ENCODE data around the gene MLEC.

Gene MLEC

DNA sequence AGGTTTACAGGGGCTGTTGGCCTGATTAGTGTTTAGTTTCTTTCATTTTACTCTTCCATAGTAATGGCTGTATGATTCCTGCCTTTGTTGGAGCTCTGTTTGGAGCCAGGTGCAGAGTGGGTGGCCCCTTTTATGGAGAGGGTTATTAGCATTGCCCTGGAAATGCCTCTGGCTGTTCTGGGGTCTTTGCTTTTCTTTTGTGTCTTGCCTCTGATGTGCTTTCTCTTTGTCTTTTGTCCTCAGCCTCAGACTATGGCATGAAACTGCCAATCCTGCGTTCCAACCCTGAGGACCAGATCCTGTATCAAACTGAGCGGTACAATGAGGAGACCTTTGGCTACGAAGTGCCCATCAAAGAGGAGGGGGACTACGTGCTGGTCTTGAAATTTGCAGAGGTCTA is 6.9 kb downstream of the MLEC start:
- DNase-seq: no peak

DNA sequence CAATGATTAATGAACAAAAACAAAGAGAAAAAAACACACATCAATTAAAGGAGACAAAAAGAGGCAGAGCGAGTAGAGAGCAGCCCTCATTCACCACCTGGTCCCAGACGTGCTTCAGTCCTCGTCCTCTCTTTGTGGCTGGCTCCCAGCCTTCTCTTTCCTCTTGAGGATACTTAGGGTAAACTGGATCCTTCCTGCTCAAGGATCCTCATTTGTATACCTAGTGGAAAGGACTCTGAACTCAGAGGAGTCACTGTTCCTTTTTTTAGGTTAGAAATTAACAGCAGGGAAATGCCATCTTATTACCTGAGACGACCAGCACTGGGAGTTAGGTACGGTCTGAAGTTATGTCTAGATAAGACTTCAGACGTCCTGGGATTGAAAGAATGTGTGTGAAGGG is 9.7 kb downstream of the MLEC start:
- DNase-seq: no peak

DNA sequence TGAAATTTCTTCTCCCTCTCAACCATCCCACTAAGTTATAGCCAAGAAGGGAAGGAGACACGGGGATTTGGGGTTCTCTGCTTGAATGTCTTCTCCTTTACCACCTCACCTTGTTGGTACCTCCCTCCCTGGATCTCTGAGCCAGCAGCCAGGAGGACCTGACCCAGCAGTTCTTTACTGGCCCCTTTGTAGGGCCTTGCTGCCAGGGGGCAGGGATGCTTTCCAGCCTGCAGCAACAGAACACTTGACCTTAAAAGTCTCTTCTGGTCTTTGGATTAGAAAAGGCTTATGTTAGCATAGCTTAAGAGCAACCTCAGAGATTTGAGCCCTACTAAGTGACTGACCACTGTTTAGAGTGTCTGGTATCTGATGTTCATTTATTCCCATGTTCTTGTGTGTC is 10.4 kb downstream of the MLEC start:
- no peak for DNase-seq

DNA sequence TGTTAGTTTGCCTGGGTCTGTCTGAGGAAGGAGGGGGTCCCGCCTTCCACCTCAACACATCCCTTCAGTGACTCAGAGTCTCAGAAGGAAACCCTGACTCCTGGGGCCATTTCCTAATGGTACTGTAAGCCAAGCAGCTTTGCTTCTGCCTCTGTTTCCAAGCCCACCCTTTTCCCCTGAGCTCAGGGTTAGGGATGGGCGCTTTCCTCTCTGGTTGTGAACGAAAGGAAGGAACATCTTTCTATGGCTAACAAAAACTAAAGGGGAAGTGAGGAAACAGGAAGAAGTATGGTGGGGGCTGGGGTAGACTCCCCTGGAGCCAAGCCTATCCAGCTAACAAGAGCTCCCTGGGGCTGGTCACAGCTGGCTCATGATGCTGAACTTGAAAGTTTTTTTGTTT is 11.7 kb downstream of the MLEC start:
- DNase-seq: no peak

DNA sequence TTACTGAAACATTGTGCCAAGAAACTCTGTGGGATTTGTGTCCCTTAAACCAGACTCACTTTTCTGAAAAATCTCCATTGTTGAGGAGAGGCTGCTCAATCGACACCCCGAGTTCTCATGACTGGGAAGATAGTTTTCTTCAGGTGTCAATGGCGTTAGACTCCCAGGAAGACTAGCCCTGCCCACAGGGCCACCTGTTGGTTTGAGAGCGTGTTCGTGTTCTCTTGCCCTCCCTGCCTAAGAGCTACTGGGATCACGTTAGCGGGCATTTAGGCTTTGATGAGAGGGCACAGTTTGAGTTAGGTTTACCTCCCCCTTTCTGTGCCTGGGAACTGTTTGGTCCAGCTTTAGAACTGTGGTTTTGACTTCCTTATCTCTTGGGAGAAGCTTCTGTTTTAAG is 12.6 kb downstream of the MLEC start:
- DNase-seq: no peak

DNA sequence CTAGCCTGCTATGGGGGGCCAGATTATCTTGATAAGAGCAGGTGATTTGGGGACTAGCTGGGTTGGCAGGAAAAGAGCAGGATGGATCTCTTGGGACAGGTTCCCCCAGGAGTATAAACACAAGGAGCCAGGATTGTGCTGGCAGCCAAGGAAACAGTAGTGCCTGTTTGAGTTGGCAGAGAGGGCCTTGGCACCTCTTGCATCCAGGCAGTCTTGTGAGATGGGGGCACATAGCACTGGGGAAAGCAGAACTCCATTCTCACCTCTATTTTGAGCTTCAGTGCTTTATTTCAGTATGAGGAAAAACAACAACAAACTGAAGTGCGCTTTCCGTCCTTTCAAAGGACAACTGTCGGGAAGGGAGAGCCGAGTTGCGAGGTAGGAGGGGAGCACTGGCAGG is 13.9 kb downstream of the MLEC start:
- DNase-seq: no peak

DNA sequence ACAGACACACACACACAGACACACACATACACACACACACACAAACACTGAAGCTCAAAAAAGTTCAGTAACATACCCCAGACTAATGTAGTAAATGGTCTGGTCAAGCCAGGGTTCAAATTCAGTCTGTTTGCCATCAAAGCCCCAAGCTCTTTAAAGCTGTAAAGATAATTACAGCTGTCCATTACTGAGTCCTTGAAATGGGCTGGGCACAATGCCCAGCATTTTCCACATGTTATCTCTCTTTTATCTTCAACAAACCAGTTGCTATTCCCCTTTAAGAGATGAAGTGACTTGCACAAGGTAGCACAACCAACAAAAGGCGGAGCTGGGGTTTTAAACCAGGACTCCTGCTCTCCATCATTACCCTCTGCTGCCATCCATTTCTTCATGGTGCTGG is 15.7 kb downstream of the MLEC start:
- no peak for DNase-seq

GRCh38 chr12:120703311-120703942 is 16.5 kb downstream of the MLEC start:
- DNase-seq: no peak

GRCh38 chr12:120705618-120706017 is 18.7 kb downstream of the MLEC start:
- DNase-seq: no peak

- no peak for DNase-seq
These were observed 19.1 kb downstream of the MLEC start for GRCh38 chr12:120706029-120706428.

DNA sequence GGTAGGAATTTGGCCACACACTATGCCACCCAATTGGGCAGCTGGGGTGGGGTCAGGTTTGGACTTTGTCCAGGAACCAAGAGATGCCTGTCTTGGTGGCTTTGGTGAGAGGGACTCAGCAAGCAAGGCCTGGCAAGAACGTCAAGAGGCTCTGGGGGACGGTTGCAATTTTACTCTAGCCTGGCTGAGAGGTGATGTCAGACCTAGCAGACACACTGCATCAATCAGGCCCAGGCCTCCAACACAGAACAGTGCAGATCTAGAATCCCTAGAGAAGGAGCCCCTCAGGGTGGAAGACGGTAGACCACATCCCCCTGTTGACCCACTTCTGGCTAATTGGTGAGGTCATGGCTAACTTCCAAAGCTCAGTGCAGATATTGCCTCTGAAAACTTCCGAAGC is 21.7 kb downstream of the MLEC start:
- DNase-seq: peak; percentile 71

- DNase-seq: peak; percentile 90
These were observed 23.3 kb downstream of the MLEC start, which contains the start of gene UNC119B for GRCh38 chr12:120710031-120710804. UNC119B (plus strand) TSS chr12:120710458; CDS start chr12:120710475, 17 bp downstream.

DNA sequence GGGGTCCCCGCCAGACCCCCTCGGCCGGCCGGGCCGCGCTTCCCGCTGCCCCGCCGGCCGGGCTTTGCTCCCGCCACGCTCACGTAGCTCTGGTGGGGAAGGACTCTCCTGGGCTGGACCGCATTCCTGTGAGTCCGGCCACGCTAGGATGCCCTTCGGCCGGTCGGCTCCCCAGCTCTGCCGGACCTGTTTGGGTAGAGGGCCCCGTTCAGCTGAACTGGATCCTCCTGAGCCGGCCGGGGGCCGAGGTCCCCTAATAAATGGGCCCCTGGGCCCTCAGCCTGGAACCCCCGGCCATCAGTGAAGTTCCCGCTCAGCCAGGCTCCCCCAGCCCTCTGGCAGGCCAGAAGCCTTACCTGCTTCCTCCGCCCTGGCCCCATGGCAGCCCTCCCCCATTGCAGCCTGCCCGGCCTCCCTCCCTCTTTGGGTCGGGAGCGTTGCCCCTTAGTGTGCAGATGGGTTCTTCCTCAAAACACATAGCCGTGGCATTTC is 23.9 kb downstream of the MLEC start:
- peak; percentile 71 for DNase-seq

GRCh38 chr12:120711411-120711810 is 24.5 kb downstream of the MLEC start:
- no peak for DNase-seq

DNA sequence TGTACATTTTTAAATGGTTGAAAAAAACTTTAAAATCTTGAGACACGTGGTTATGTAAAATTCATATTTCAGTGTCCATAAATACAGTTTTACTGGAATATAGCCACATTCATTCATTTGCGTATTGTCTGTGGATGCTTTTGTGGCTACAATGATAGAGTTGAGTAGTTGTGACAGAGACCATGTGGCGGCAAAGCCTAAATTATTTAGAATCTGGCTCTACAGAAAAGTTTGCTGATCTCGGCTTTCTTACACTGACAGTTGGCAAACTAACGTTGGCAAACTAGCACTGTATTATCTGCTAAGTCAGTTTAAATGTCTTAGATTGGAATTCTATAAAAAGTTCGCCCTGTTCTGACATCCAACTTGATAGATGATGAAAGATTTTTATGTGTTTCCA is 25.7 kb downstream of the MLEC start:
- DNase-seq: no peak

DNA sequence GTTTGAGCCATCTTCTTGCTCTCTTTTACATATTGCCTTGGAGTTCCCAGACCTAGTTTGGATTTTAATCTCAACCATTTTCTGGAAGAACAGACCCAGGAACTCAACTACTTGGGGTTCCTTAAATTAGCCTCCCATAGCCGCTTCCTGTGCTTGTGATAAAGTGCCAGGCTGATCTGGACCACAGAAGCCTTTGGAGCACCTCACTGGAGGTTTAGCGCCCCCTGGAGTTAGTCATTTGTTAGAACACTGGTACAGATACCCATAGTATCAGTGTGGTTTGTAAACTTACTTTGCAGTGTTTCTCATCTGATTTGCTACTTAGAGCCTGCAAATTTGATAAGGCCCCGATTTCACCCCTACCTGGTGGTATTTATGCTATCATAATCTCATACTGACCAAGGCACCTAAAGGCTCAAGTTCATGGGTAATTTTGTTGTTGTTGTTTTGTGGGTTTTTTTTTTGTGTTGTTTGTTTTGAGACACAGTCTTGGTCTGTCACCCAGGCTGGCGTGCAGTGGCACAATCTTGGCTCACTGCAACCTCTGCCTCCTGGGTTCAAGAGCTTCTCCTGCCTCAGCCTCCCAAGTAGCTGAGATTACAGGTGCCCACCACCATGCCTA is 27.0 kb downstream of the MLEC start:
- peak; percentile 85 for DNase-seq

- DNase-seq: no peak
These were observed 31.1 kb downstream of the MLEC start for GRCh38 chr12:120718055-120718454.

GRCh38 chr12:120719072-120719471 is 32.1 kb downstream of the MLEC start:
- DNase-seq: no peak

DNA sequence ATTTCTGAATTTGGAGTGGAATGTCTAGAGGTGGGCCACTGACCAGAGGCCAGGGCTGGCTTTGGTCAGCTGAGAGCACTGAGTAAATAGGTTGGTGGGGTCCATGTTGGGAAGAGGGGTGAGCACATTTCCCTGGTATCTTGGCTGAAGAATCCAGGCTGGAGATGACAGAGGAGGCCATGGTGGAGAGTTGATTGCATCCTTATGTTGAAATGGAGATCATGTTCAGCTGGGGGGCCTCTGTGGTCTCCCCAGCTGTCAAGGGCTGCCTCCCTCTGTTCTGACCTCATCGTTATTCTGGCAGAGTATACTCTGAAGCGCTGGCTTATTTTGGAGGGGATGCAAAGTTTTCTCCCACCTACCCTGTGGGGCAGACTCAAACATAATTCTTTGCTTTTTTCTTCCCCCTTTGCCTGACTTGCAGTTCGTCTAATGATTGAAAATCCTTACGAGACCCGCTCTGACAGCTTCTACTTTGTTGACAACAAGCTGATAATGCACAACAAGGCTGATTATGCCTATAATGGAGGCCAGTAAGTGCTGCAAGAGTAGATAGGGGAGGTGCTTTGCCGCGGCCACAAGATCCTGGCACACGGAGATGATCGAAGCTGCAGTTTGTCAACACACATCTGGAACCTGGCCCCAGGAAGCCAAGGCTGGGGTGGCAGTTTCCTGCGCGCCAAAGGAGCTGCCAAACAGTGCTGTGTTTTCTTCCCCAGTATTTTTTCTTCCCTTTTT is 32.7 kb downstream of the MLEC start:
- no peak for DNase-seq

- no peak for DNase-seq
These were observed 33.5 kb downstream of the MLEC start for GRCh38 chr12:120720234-120720986.

- no peak for DNase-seq
These were observed 34.2 kb downstream of the MLEC start for GRCh38 chr12:120720987-120721801.

DNA sequence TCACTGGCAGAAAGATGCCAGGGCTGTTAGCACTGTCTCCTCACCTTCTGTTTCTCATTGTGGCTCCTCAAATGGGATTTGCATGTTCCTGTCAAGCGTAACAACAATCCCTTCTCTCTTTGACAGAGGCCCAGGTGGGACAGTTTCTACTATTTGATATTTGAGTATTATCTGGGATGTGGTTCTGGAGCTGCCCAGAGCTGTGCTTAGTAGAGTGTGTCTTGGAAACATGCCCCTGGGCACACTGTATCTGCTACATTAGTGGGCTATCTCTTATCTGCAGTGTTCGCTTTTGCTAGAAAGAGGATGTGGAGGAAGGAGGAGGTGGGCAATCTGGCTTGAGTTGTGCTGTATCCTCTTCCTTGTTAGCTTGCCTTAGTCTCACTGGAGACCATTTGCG is 34.9 kb downstream of the MLEC start:
- DNase-seq: no peak
